ENCODE results near the gene ZMIZ1. TPM values are rescaled to one million over a fixed set of nuclear protein-coding genes. Genes with fewer than 3 reads are reported as not detected.

Gene ZMIZ1
- polyA plus RNA-seq, 3 donors from 2014 or later = 1.2 to 9.5 (median 1.8) TPM

DNA sequence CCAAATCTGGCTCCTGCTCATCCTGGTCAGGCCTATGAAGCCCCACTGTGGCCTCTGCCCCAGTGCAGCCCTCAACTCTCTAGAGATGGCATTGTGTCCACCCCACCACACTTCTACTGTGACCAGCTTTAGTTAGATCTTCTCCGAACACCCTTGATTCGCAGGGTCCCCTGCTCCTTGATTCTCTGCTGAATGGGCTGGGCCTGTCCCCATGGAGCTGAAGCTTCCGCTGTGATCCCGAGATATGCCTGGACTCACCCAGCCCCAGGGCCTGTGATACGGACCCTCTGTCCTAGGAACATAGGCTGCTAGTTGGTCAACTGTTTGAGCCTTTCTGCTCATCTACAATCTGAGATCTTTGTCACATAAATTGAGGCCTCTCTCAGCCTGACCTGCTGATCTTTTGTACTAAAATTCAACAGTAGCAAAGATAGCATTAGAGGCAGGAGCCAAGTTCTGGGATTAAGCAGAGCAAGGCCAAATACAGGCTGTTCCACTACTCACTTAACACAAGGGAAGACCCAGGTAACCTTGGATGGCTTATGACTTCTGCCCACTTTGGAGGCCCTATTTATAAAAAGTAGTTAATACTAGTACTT, 272.0 kb downstream of the ZMIZ1 start:
- H3K4me1 Mint-ChIP-seq = peaks cover 11 to 15% of the 10 kb centered on the region in 2 donors
- no peaks in the 10 kb centered on the region for H3K9me3 Mint-ChIP-seq
- H3K27ac Mint-ChIP-seq = no peak overlapping the region
- no peaks in the 10 kb centered on the region for H3K36me3 Mint-ChIP-seq
- peaks cover 0 to 2% (median 2%) of the 10 kb centered on the region in 3 donors for H3K27me3 Mint-ChIP-seq (ENCODE audit: low read depth in 3 of 3)
- DNase-seq = no peak
- no peak overlapping the region for H3K4me3 Mint-ChIP-seq

DNA sequence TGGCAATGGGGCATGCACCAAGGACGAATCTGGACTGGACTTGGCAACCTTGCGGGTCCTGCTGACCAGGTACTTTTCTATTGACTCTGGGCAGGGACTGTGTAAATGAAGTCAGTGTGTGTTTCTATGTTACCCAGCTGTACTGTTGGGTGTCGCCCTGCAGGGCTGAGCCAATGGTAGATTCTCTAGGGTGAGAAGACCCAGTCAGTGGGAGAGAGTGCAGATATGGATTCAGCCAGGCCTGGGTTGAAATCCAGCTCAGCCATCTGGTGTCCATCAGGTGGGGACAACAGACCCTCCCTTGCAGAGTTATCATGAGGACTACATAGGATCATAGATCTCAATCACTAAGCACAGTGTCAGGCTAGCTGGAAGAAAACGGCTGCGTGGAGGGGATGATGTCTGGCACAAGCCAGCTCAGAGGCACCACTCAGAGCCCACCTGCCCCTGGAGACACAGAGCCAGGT, 273.6 kb downstream of the ZMIZ1 start:
- no peaks in the 10 kb centered on the region for H3K36me3 Mint-ChIP-seq
- H3K9me3 Mint-ChIP-seq = no peaks in the 10 kb centered on the region
- H3K27ac Mint-ChIP-seq = no peak overlapping the region
- no peak overlapping the region for H3K4me3 Mint-ChIP-seq
- H3K27me3 Mint-ChIP-seq (ENCODE audit: low read depth in 3 of 3) = peaks cover 0 to 2% (median 2%) of the 10 kb centered on the region in 3 donors
- no peak for DNase-seq
- peaks cover 11 to 18% of the 10 kb centered on the region in 2 donors for H3K4me1 Mint-ChIP-seq

DNA sequence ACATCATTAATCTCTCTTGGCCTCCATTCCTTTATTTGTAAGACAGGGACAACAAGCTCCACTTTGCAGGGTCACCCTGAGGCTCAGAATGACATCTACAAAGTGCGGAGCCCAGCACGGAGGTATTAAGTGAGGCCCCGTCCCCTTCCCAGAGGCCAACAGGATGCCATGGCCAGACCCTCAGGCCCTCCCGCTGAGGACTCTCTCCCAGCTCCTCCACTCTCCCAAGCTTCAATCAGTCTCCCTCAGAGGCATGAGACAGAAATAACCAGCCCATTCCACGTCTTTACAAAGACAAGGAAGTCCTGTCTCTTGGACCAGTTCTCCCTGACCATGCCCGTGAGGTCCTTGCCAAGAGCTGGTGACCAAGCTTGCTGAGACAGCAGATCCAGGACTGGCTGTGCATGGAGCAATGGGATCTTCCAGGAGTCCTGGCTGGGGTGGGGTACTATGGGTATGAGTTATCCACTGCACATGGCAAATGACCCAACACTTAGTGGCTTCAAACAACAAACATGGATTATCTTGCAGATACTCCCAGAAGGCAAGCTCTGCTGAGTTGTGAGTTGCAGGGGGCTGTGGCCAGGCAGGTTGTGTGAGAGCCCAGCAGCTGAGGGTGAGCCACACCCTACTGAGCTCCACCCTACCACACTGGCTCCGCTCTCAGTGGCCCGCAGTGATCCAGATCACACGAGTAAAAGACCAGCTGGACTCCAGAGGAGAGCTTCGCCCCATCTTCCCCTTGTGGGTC, 274.2 kb downstream of the ZMIZ1 start:
- no peak for DNase-seq
- no peak overlapping the region for H3K27ac Mint-ChIP-seq

DNA sequence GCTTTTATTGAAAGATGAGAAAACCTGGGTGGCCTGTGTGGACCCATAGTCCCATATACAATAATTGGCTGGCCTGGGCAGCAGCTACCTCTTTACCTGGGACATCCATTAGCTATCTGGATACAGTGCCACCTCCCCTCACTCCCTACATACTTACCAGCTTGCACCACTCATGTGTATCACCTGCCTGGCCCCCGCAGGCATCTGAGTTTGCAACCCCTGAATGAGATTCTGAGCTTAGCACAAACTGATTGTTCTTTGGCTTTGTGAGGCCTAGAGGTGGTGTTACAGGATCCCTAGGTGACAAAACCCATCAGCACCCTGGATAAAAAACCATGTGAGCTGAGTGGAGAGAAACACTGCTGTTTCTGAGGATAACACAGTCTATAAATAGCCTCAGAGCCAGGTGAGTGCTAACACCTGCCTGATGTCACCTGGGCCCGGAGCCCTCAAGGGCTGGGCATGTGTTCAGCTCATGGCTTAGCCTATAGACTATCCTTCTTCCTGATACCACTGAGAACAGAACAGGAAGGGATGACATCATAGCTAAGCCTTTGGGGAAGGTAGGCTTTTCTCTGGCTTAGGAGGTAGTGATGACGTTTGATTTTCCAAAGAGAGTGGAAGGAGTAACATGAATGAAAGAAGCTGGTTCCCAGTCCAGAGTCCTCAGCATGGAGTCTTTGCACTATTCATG, 275.9 kb downstream of the ZMIZ1 start:
- no peak for DNase-seq

More for the DNA sequence above, 274.2 kb downstream of the ZMIZ1 start:
- Mint-ChIP-seq H3K27me3 (ENCODE audit: low read depth in 3 of 3) (peaks cover 0 to 2% (median 2%) of the 10 kb centered on the region in 3 donors), H3K4me3 (no peak overlapping the region), H3K9me3 (no peaks in the 10 kb centered on the region), H3K36me3 (no peaks in the 10 kb centered on the region), H3K4me1 (peaks cover 12 to 18% of the 10 kb centered on the region in 2 donors)

DNA sequence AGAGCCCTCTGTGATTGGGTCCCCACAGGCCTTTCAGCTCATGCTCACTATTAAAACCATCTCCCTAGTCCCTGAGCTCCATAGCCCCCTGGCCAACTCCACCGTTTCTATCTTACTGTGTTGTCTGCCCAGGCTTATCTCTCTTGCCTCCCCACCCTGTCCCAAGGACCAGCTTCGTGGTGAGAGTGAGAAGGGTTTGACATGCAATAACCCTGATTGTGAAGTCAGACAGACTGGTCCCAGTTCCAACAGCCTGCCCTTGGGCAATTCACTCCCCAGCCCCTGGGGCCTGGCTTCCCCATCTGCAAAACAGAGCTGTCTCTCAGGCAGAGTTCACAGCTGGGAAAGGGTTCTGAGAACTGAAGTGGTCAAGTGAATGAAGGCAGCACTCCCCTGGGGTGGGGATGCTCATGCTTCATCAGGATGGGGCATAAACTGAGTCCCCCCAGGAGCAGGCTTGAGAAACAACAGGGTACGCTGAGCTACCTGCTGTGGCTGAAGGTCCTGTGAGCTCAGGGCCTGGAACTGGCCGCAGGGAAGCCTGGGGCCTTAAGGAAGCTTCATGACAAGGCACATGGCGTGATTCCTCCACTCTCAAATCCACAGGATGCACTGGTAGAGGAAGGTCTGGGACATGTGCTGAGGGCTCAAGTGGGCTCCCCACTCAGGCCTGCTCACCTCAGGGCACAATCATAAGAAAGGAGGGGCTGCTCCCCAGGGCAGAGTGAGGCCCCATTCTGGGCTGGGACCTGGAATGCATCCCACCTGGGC, 276.7 kb downstream of the ZMIZ1 start:
- no peaks in the 10 kb centered on the region for H3K9me3 Mint-ChIP-seq
- DNase-seq = no peak
- peaks cover 0 to 2% (median 2%) of the 10 kb centered on the region in 3 donors for H3K27me3 Mint-ChIP-seq (ENCODE audit: low read depth in 3 of 3)
- H3K27ac Mint-ChIP-seq = no peak overlapping the region
- peaks cover 0 to 7% (median 4%) of the 10 kb centered on the region in 3 donors for H3K36me3 Mint-ChIP-seq
- H3K4me3 Mint-ChIP-seq = no peak overlapping the region
- H3K4me1 Mint-ChIP-seq = peaks cover 31 to 38% of the 10 kb centered on the region in 2 donors

More for the DNA sequence above, 275.9 kb downstream of the ZMIZ1 start:
- Mint-ChIP-seq H3K27ac (peak overlapping the region in 1 of 6 donors; percentile 8), H3K4me3 (no peak overlapping the region), H3K36me3 (no peaks in the 10 kb centered on the region), H3K9me3 (no peaks in the 10 kb centered on the region), H3K27me3 (ENCODE audit: low read depth in 3 of 3) (peaks cover 0 to 2% (median 2%) of the 10 kb centered on the region in 3 donors), H3K4me1 (peaks cover 28 to 33% of the 10 kb centered on the region in 2 donors)

DNA sequence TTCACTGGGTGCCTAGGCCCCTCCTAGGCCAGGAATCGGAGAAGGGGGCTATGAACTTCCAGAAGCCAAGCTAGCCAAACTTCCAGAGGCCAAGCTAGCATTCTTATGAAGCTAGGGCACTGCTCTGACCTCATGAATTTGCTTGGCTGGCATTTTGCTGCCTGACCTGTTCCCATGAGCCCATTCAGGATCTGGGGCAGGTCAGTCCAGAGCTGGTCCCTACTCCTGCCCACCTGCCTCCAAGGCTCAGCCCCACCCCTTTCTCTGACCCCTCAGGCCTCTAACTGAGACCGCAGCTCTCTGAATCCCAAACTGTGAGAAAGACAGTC, 277.2 kb downstream of the ZMIZ1 start:
- peaks cover 0 to 7% (median 4%) of the 10 kb centered on the region in 3 donors for H3K36me3 Mint-ChIP-seq
- H3K4me1 Mint-ChIP-seq = peaks cover 31 to 38% of the 10 kb centered on the region in 2 donors

DNA sequence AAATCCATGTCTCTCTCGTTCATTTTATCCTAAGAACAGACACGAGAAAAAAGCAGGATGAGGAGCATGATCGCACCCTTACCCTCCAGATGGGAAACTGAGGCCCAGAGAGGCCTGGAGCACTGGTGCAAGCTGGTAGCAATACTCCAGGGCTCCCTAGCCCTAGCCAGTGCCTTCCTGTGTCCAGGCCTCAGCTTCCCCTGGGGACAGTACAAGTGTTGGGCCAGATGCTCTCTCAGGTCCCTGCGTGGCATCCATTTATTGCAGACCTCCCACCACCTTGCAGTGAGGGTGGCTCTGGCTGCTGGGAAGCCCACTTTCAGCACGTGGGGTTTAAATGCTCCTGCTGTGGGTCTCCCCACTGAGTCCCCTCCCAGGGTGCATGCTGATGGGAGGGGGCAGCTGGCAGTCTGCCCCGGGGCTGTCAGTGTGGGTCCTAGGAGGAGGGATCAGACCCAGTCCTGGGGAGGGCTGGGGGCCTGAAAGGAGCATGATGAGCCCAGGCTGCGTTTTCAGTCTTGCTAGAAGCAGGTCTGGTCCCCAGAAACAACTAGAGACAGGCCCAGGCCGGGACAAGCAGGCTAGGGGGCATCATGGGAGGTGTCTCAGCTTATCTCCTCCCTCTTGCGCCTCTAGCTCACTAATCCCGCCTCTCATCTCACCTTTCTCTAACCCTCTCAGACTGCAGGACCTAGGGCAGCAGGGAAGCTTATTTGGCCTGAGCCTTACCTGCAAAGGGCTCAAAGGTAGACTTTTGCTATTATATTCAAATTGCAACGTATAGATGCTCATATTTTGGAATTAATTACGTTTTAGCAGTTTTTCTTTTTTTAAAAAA, 277.8 kb downstream of the ZMIZ1 start:
- H3K9me3 Mint-ChIP-seq = no peaks in the 10 kb centered on the region
- peaks cover 31 to 38% of the 10 kb centered on the region in 2 donors for H3K4me1 Mint-ChIP-seq
- no peak for DNase-seq
- H3K36me3 Mint-ChIP-seq = peaks cover 0 to 7% (median 4%) of the 10 kb centered on the region in 3 donors
- H3K4me3 Mint-ChIP-seq = peak overlapping the region in 3 of 5 donors; percentile 24 to 83 (median 45)
- H3K27ac Mint-ChIP-seq = peak overlapping the region in 2 of 6 donors; percentile 40 to 48
- H3K27me3 Mint-ChIP-seq (ENCODE audit: low read depth in 3 of 3) = peaks cover 0 to 2% (median 2%) of the 10 kb centered on the region in 3 donors

More for the DNA sequence above, 277.2 kb downstream of the ZMIZ1 start:
- Mint-ChIP-seq H3K27me3 (ENCODE audit: low read depth in 3 of 3) (peaks cover 0 to 2% (median 2%) of the 10 kb centered on the region in 3 donors), H3K4me3 (peak overlapping the region in 1 of 5 donors; percentile 24), H3K9me3 (no peaks in the 10 kb centered on the region), H3K27ac (no peak overlapping the region)
- no peak for DNase-seq

DNA sequence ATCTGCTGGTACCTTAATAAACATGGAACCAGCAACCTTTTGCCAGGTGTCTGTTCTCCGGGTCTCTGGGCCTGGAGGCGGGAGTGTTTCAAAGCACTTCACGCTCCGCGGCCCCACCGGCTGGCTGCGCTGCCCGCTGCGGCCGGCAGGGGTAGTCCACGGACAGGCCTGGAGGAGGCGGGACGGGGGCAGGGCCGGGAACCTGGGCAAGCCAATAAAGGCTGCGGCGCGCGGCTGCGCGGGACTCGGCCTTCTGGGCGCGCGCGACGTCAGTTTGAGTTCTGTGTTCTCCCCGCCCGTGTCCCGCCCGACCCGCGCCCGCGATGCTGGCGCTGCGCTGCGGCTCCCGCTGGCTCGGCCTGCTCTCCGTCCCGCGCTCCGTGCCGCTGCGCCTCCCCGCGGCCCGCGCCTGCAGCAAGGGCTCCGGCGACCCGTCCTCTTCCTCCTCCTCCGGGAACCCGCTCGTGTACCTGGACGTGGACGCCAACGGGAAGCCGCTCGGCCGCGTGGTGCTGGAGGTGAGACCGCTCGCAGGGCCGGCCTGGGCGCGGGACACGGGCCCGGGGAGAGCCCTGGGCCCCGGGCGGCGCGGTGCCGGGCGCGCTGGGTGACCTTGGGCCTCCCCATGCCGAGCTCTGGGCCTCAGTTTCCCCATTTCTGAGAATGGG, 278.6 kb downstream of the ZMIZ1 start, which contains the start of gene PPIF:
PPIF (plus strand) TSS at position 244 of the 668 bp plus-strand sequence; CDS start at position 324, 80 bp downstream.
- Mint-ChIP-seq H3K36me3 (peaks cover 0 to 13% (median 4%) of the 10 kb centered on the region in 3 donors), H3K9me3 (no peaks in the 10 kb centered on the region), H3K27ac (peak within 1 kb of the TSS; percentile 87 to 93 (median 88)), H3K4me3 (peak within 1 kb of the TSS; percentile 83 to 85 (median 83)), H3K4me1 (peaks cover 31 to 39% of the 10 kb centered on the region in 2 donors), H3K27me3 (ENCODE audit: low read depth in 3 of 3) (peaks cover 0 to 2% (median 2%) of the 10 kb centered on the region in 3 donors)
- peak; percentile 92 for DNase-seq

DNA sequence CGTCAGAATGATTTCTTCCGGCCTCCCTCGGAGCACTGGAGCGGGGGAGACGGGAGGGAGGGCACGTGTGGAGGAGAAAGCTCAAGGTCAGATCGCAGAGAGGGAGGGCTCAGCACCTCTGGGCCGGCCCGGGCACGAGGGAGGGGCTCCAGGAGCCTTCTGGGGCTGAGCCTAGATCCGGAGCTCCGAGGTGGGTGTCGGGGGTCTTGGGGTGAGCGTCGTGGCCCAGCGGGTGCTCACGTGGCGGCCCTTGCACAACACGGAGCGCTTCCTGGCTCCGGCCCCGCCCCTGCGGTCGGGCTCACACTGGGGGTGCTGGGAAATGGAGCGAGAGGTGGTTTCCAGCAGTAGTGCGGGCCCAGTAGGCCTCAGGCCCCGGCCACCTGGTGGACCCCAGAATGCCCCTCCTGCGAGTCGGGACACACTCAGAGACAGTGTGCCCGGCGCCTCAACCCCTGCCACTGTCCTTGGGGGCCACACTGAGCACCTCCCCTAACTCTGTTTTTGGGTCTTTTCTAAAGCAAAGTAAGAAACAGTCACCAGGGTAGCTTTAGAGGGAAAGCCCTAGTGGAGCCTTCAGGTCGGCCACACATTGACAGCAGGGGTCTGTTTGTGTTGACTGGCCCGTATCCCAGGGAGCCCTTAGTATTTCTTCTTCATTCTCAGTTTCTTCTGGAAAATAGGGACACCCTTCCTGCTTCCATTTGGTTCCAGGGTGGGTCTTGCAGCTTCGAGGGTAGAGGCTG, 279.3 kb downstream of the ZMIZ1 start:
- Mint-ChIP-seq H3K4me3 (peak overlapping the region; percentile 83 to 85 (median 83)), H3K36me3 (peaks cover 0 to 15% (median 4%) of the 10 kb centered on the region in 3 donors), H3K9me3 (no peaks in the 10 kb centered on the region), H3K27me3 (ENCODE audit: low read depth in 3 of 3) (peaks cover 0 to 4% (median 2%) of the 10 kb centered on the region in 3 donors), H3K4me1 (peaks cover 31 to 38% of the 10 kb centered on the region in 2 donors), H3K27ac (peak overlapping the region; percentile 87 to 93 (median 88))
- DNase-seq = peak; percentile 75 to 78 (median 76)

DNA sequence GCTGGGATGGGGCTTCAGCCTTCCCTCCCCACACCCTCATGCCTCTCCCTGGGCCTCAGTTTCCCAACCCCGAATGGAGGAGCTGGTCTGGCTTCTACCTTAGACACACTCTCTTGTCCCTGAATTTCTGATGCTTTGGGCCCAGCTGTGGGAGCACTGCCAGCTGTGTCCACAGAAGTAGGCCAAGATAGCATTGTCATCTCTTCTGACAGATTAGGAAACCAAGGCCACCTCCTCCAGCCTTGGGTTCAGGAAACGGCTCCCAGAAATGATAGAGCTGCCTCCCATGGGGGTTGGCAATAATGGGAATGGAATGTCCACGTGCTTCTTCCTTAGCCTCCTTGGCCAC, 279.8 kb downstream of the ZMIZ1 start:
- DNase-seq = no peak
- peaks cover 0 to 4% (median 2%) of the 10 kb centered on the region in 3 donors for H3K27me3 Mint-ChIP-seq (ENCODE audit: low read depth in 3 of 3)
- peaks cover 31 to 37% of the 10 kb centered on the region in 2 donors for H3K4me1 Mint-ChIP-seq
- peak overlapping the region; percentile 87 to 93 (median 88) for H3K27ac Mint-ChIP-seq
- H3K9me3 Mint-ChIP-seq = no peaks in the 10 kb centered on the region
- H3K36me3 Mint-ChIP-seq = peaks cover 5 to 20% (median 10%) of the 10 kb centered on the region in 3 donors
- H3K4me3 Mint-ChIP-seq = peak overlapping the region; percentile 83 to 85 (median 83)

DNA sequence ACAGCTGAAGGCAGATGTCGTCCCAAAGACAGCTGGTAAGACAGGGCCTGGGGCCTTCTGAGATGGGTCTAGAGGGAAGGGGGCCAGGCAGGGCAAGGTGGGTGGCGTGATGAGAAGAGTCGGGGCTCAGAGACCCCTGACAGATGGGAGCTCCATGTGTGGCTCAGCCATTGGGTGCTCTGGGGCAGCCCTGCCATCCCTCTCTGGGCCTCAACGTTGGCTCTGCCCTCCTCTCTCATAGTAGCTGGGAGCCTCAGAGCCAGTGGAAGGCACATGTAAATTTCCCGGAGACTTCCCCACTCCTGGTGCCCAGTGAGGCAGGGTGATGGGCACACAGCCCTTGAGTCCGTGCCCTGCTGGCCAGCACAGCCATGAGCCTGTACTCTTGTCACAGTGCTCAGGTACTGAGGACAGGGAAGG, 280.3 kb downstream of the ZMIZ1 start:
- Mint-ChIP-seq H3K4me3 (peak overlapping the region; percentile 83 to 85 (median 83)), H3K27me3 (ENCODE audit: low read depth in 3 of 3) (peaks cover 0 to 4% (median 2%) of the 10 kb centered on the region in 3 donors), H3K36me3 (peaks cover 8 to 24% (median 14%) of the 10 kb centered on the region in 3 donors), H3K9me3 (no peaks in the 10 kb centered on the region), H3K27ac (peak overlapping the region; percentile 87 to 93 (median 88)), H3K4me1 (peaks cover 31 to 37% of the 10 kb centered on the region in 2 donors)
- no peak for DNase-seq

Data from immature natural killer cell (primary cell).